BLaER1 treated with 17β-estradiol and CSF1 and Interleukin-3, amounts not matched to agents 10 nM and 100 nM (cell line): ENCODE measurements around the gene WFS1.

Experiments
- H3K27ac ChIP-seq, 11 experiments: shearing (Covaris generic); formaldehyde crosslinking; 2 replicates each; pipeline ENCODE4 v1.8.1; 2022
- H3K27me3 ChIP-seq, 11 experiments: shearing (Covaris generic); formaldehyde crosslinking; 2 replicates each; pipeline ENCODE4 v1.8.1; 2022
- H3K36me3 ChIP-seq, 11 experiments: shearing (Covaris generic); formaldehyde crosslinking; 2 replicates each; pipeline ENCODE4 v1.8.1; 2022
- H3K4me1 ChIP-seq, 10 experiments: shearing (Covaris generic); formaldehyde crosslinking; 2 replicates each; pipeline ENCODE4 v1.8.1; 2022
- H3K4me2 ChIP-seq, 11 experiments: shearing (Covaris generic); formaldehyde crosslinking; 2 replicates each; pipeline ENCODE4 v1.8.1; 2022
- H3K4me3 ChIP-seq, 10 experiments: shearing (Covaris generic); formaldehyde crosslinking; 2 replicates each; pipeline ENCODE4 v1.8.1; 2022
- H3K9ac ChIP-seq, 11 experiments: shearing (Covaris generic); formaldehyde crosslinking; 2 replicates each; pipeline ENCODE4 v1.8.1; 2022
- H3K9me3 ChIP-seq, 11 experiments: shearing (Covaris generic); formaldehyde crosslinking; replicated peaks in 1 of 11; 2 replicates each; pipeline ENCODE4 v1.8.1; 2022
- H4K20me1 ChIP-seq, 11 experiments: shearing (Covaris generic); formaldehyde crosslinking; 2 replicates each; pipeline ENCODE4 v1.8.1; 2022
- Cebpa-rat ChIP-seq, 11 experiments: shearing (Covaris generic); IDR thresholded peaks; 2 replicates each; pipeline ENCODE4 v1.8.1; 2022

The WFS1 gene

GRCh38 chr4:6297266-6297815 lies 27.7 kb downstream of the WFS1 start:
- Histone ChIP-seq H4K20me1 (peaks cover 0 to 23% (median 0%) of the 10 kb centered on the region in 11 experiments; a peak in 8 of 22 replicates), H3K4me3 (no peak overlapping the region), H3K4me1 (peaks cover 20 to 60% (median 45%) of the 10 kb centered on the region in 10 experiments), H3K9me3 (peaks cover 0 to 12% (median 0%) of the 10 kb centered on the region in 11 experiments; a peak in 3 of 22 replicates), H3K4me2 (peak overlapping the region in 9 of 11 experiments; percentile 56 to 86 (median 72); a peak in 16 of 22 replicates), H3K9ac (no peak overlapping the region; a peak in 1 of 22 replicates), H3K27me3 (no peaks in the 10 kb centered on the region), H3K36me3 (peaks cover 20 to 67% (median 41%) of the 10 kb centered on the region in 11 experiments), H3K27ac (peak overlapping the region in 2 of 11 experiments; percentile 42 to 62; a peak in 4 of 22 replicates)
- no peak for TF ChIP-seq Cebpa-rat (IDR thresholded peaks at IDR 0.05)

GRCh38 chr4:6298035-6298434 lies 28.4 kb downstream of the WFS1 start:
- Histone ChIP-seq H3K36me3 (peaks cover 20 to 67% (median 42%) of the 10 kb centered on the region in 11 experiments), H3K27ac (peak overlapping the region in 7 of 11 experiments; percentile 3 to 62 (median 47); a peak in 11 of 22 replicates), H4K20me1 (peaks cover 0 to 23% (median 0%) of the 10 kb centered on the region in 11 experiments; a peak in 9 of 22 replicates), H3K4me3 (no peak overlapping the region), H3K4me1 (peaks cover 27 to 60% (median 45%) of the 10 kb centered on the region in 10 experiments), H3K9ac (peak overlapping the region in 2 of 11 experiments; percentile 21 to 31; a peak in 1 of 22 replicates), H3K9me3 (peaks cover 0 to 12% (median 0%) of the 10 kb centered on the region in 11 experiments; a peak in 3 of 22 replicates), H3K4me2 (peak overlapping the region; percentile 56 to 86 (median 72)), H3K27me3 (peaks cover 0 to 5% (median 0%) of the 10 kb centered on the region in 11 experiments; a peak in 4 of 22 replicates)
- no peak for TF ChIP-seq Cebpa-rat (IDR thresholded peaks at IDR 0.05)

- H3K4me3 ChIP-seq: no peak overlapping the region
- peak overlapping the region; percentile 56 to 86 (median 72) for H3K4me2 ChIP-seq
- peaks cover 28 to 63% (median 50%) of the 10 kb centered on the region in 10 experiments for H3K4me1 ChIP-seq
- H3K27ac ChIP-seq: peak overlapping the region in 7 of 11 experiments; percentile 4 to 62 (median 42); a peak in 9 of 22 replicates
- no peak for TF ChIP-seq Cebpa-rat (IDR thresholded peaks at IDR 0.05)
- peaks cover 0 to 12% (median 0%) of the 10 kb centered on the region in 11 experiments; a peak in 3 of 22 replicates for H3K9me3 ChIP-seq
- H3K36me3 ChIP-seq: peaks cover 20 to 63% (median 42%) of the 10 kb centered on the region in 11 experiments
- peaks cover 0 to 23% (median 6%) of the 10 kb centered on the region in 11 experiments; a peak in 9 of 22 replicates for H4K20me1 ChIP-seq
- H3K9ac ChIP-seq: 0 out of 22 replicates have a peak overlapping the region, but pooled peaks of 1 of the 11 experiments have one; percentile 20
- H3K27me3 ChIP-seq: peaks cover 0 to 13% (median 0%) of the 10 kb centered on the region in 11 experiments; a peak in 7 of 22 replicates
Measured at GRCh38 chr4:6298852-6299251, 29.2 kb downstream of the WFS1 start.

GRCh38 chr4:6299875-6300274 lies 30.2 kb downstream of the WFS1 start:
- Histone ChIP-seq H3K9me3 (peaks cover 0 to 12% (median 0%) of the 10 kb centered on the region in 11 experiments; a peak in 3 of 22 replicates), H3K4me3 (no peak overlapping the region), H3K4me2 (no peak overlapping the region), H3K27ac (no peak overlapping the region), H3K9ac (no peak overlapping the region), H3K27me3 (peaks cover 0 to 21% (median 0%) of the 10 kb centered on the region in 11 experiments; a peak in 7 of 22 replicates), H4K20me1 (peaks cover 0 to 30% (median 7%) of the 10 kb centered on the region in 11 experiments; a peak in 9 of 22 replicates), H3K4me1 (peaks cover 28 to 74% (median 55%) of the 10 kb centered on the region in 10 experiments), H3K36me3 (peaks cover 20 to 53% (median 42%) of the 10 kb centered on the region in 11 experiments)
- no peak for TF ChIP-seq Cebpa-rat (IDR thresholded peaks at IDR 0.05)

- peaks cover 20 to 48% (median 37%) of the 10 kb centered on the region in 11 experiments for H3K36me3 ChIP-seq
- no peak overlapping the region for H3K4me2 ChIP-seq
- peaks cover 0 to 35% (median 7%) of the 10 kb centered on the region in 11 experiments; a peak in 9 of 22 replicates for H4K20me1 ChIP-seq
- H3K9ac ChIP-seq: no peak overlapping the region
- peaks cover 28 to 78% (median 55%) of the 10 kb centered on the region in 10 experiments for H3K4me1 ChIP-seq
- H3K27me3 ChIP-seq: peaks cover 0 to 23% (median under 1%) of the 10 kb centered on the region in 11 experiments; a peak in 9 of 22 replicates
- TF ChIP-seq Cebpa-rat (IDR thresholded peaks at IDR 0.05): no peak
- no peak overlapping the region for H3K27ac ChIP-seq
- no peak overlapping the region for H3K4me3 ChIP-seq
- H3K9me3 ChIP-seq: peaks cover 0 to 12% (median 0%) of the 10 kb centered on the region in 11 experiments; a peak in 3 of 22 replicates
Measured at GRCh38 chr4:6300359-6300758, 30.7 kb downstream of the WFS1 start.

- H3K9me3 ChIP-seq: peaks cover 0 to 12% (median 0%) of the 10 kb centered on the region in 11 experiments; a peak in 3 of 22 replicates
- no peak overlapping the region for H3K4me3 ChIP-seq
- H3K4me2 ChIP-seq: peak overlapping the region in 7 of 11 experiments; percentile 51 to 88 (median 80); a peak in 10 of 22 replicates
- peaks cover 31 to 80% (median 58%) of the 10 kb centered on the region in 10 experiments for H3K4me1 ChIP-seq
- peaks cover 0 to 31% (median 9%) of the 10 kb centered on the region in 11 experiments; a peak in 13 of 22 replicates for H3K27me3 ChIP-seq
- TF ChIP-seq Cebpa-rat (IDR thresholded peaks at IDR 0.05): no peak
- H3K9ac ChIP-seq: no peak overlapping the region
- peaks cover 20 to 40% (median 29%) of the 10 kb centered on the region in 11 experiments for H3K36me3 ChIP-seq
- H3K27ac ChIP-seq: no peak overlapping the region
- H4K20me1 ChIP-seq: peaks cover 0 to 43% (median 7%) of the 10 kb centered on the region in 11 experiments; a peak in 9 of 22 replicates
Measured at GRCh38 chr4:6301051-6301731, 31.5 kb downstream of the WFS1 start.

GRCh38 chr4:6301732-6302442 lies 32.2 kb downstream of the WFS1 start:
- Histone ChIP-seq H4K20me1 (peaks cover 0 to 48% (median 7%) of the 10 kb centered on the region in 11 experiments; a peak in 9 of 22 replicates), H3K4me1 (peaks cover 38 to 81% (median 64%) of the 10 kb centered on the region in 10 experiments), H3K9ac (no peak overlapping the region), H3K27me3 (peaks cover 0 to 36% (median 15%) of the 10 kb centered on the region in 11 experiments; a peak in 14 of 22 replicates), H3K27ac (peak overlapping the region in 1 of 11 experiments; percentile 57; a peak in 1 of 22 replicates), H3K9me3 (peaks cover 0 to 12% (median 0%) of the 10 kb centered on the region in 11 experiments; a peak in 3 of 22 replicates), H3K4me2 (peak overlapping the region; percentile 6 to 88 (median 74); a peak in 20 of 22 replicates), H3K36me3 (peaks cover 19 to 34% (median 26%) of the 10 kb centered on the region in 11 experiments), H3K4me3 (no peak overlapping the region)
- TF ChIP-seq Cebpa-rat (IDR thresholded peaks at IDR 0.05): no peak
